Superior temporal gyrus (tissue), 1 donor: ENCODE results near the gene DBF4B.

ENCODE experiments used
- DNase-seq: peaks from one replicate; pipeline ENCODE4 v3.0.0-alpha.2; 2016; ENCODE audit errors: extremely low spot score

DBF4B gene

GRCh38 chr17:44777394-44778348, 69.2 kb downstream of the DBF4B start:
- no peak for DNase-seq

GRCh38 chr17:44778656-44779210, 70.3 kb downstream of the DBF4B start:
- DNase-seq = no peak

- peak; percentile 88 for DNase-seq
Measured at GRCh38 chr17:44779211-44780025, 71.0 kb downstream of the DBF4B start.

- DNase-seq = no peak
Measured at GRCh38 chr17:44780161-44780560, 71.7 kb downstream of the DBF4B start.

GRCh38 chr17:44780845-44781480, 72.5 kb downstream of the DBF4B start:
- no peak for DNase-seq

- DNase-seq = no peak
Measured at GRCh38 chr17:44781551-44782325, 73.3 kb downstream of the DBF4B start.

GRCh38 chr17:44782326-44782850, 73.9 kb downstream of the DBF4B start:
- DNase-seq = no peak

GRCh38 chr17:44785921-44786320, 77.5 kb downstream of the DBF4B start:
- no peak for DNase-seq

GRCh38 chr17:44786551-44787081, 78.2 kb downstream of the DBF4B start:
- DNase-seq = peak; percentile 43

- no peak for DNase-seq
Measured at GRCh38 chr17:44787271-44787940, 78.9 kb downstream of the DBF4B start.

- DNase-seq = no peak
Measured at GRCh38 chr17:44788139-44788538, 79.7 kb downstream of the DBF4B start.

GRCh38 chr17:44792276-44792675, 83.8 kb downstream of the DBF4B start:
- DNase-seq = no peak

GRCh38 chr17:44793885-44794842, 85.7 kb downstream of the DBF4B start:
- no peak for DNase-seq

- no peak for DNase-seq
Measured at GRCh38 chr17:44794851-44795413, 86.5 kb downstream of the DBF4B start.

- DNase-seq = no peak
Measured at GRCh38 chr17:44795421-44795820, 87.0 kb downstream of the DBF4B start.

- DNase-seq = no peak
Measured at GRCh38 chr17:44795928-44796327, 87.5 kb downstream of the DBF4B start.

- no peak for DNase-seq
Measured at GRCh38 chr17:44796731-44797130, 88.3 kb downstream of the DBF4B start.

GRCh38 chr17:44797802-44798201, 89.3 kb downstream of the DBF4B start:
- no peak for DNase-seq
